ENCODE data around the gene ENOX2. TPM values are rescaled to one million over a fixed set of nuclear protein-coding genes. Genes with fewer than 3 reads are reported as not detected.
"Not testable (repeated sequence)": the region's sequence is repeated elsewhere in the genome, so short reads cannot be mapped to it uniquely, and the experiment has no call there.

The ENOX2 gene
- total and polyA plus RNA-seq, 3 experiments from 2014 or later: 10.8 to 19.2 (median 14.7) TPM

DNA sequence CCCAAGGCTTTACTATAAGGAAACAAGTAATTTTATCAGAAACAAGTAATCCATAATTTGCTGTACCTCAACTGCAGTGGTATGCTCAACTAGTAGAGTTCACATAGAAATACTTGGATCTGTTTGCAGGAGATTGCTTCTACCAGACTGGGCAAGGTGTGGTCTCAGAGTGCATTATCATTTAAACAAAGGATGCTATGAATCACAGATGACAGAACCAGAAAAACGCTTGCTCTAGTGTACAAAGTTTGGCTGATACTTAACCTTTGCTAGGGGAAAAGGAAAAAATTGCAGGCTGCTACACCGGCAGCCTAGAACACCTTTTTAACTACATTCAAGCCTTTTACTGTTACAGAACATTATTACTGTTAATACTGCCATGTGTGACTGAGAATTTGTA, 97.1 kb downstream of the ENOX2 start:
- no peaks in the 10 kb centered on the region for H3K36me3 ChIP-seq (ENCODE audit: insufficient read depth, low read length)
- no peaks in the 10 kb centered on the region for H3K27me3 Mint-ChIP-seq
- H3K27ac Mint-ChIP-seq: no peak overlapping the region
- H3K27me3 ChIP-seq (ENCODE audit: insufficient read depth, low read length, poor library complexity, severe bottlenecking): no peaks in the 10 kb centered on the region
- H3K4me3 Mint-ChIP-seq: no peak overlapping the region
- H3K27ac ChIP-seq (ENCODE audit: low read depth, low read length): no peak overlapping the region
- ChIA-PET CTCF (no interaction called here), POLR2A (no interaction called here)
- no peak overlapping the region for H3K4me3 ChIP-seq (ENCODE audit: low read length)
- no peaks in the 10 kb centered on the region for H3K9me3 ChIP-seq (ENCODE audit: low read length)
- no peak for DNase-seq
- peaks cover 0 to 6% (median 4%) of the 10 kb centered on the region in 3 donors for H3K4me1 Mint-ChIP-seq
- H3K4me1 ChIP-seq (ENCODE audit: insufficient read depth, low read length): no peaks in the 10 kb centered on the region
- peaks cover 0 to 3% (median 0%) of the 10 kb centered on the region in 3 donors for H3K36me3 Mint-ChIP-seq
- H3K9me3 Mint-ChIP-seq: no peaks in the 10 kb centered on the region

GRCh38 chrX:130803537-130803936, 99.5 kb downstream of the ENOX2 start:
- H3K9me3 ChIP-seq (ENCODE audit: low read length): no peaks in the 10 kb centered on the region
- CTCF ChIA-PET: no interaction called here
- Mint-ChIP-seq H3K9me3 (no peaks in the 10 kb centered on the region), H3K36me3 (peaks cover 0 to 3% (median 0%) of the 10 kb centered on the region in 3 donors), H3K4me1 (no peaks in the 10 kb centered on the region), H3K27me3 (no peaks in the 10 kb centered on the region), H3K4me3 (no peak overlapping the region), H3K27ac (no peak overlapping the region)
- POLR2A ChIA-PET: no interaction called here
- DNase-seq: no peak
- H3K27ac ChIP-seq (ENCODE audit: low read depth, low read length): no peak overlapping the region
- H3K27me3 ChIP-seq (ENCODE audit: insufficient read depth, low read length, poor library complexity, severe bottlenecking): no peaks in the 10 kb centered on the region
- no peak overlapping the region for H3K4me3 ChIP-seq (ENCODE audit: low read length)
- H3K36me3 ChIP-seq (ENCODE audit: insufficient read depth, low read length): no peaks in the 10 kb centered on the region
- H3K4me1 ChIP-seq (ENCODE audit: insufficient read depth, low read length): no peaks in the 10 kb centered on the region

DNA sequence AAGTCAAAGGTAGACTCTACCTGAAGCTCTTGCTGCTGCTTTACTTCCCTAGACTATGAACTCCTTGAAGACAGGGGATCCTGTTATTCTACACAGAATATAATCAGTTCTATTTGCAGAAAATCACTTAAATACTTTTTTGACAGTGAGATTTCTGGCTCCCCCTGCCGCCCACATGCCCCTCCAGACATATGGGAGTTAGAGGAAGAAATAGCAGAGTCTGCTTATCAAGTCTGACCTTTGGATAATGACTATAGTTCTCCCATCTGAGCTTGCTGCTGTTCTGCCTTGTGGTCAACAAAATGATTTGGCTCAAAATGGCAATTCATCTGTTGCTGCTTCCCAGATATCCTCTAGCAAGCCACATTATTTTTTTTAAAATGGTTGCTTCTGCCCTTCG, 101.1 kb downstream of the ENOX2 start:
- no peak overlapping the region for H3K27ac ChIP-seq (ENCODE audit: low read depth, low read length)
- no peaks in the 10 kb centered on the region for H3K9me3 ChIP-seq (ENCODE audit: low read length)
- Mint-ChIP-seq H3K27ac (no peak overlapping the region), H3K9me3 (no peaks in the 10 kb centered on the region), H3K4me3 (no peak overlapping the region), H3K4me1 (no peaks in the 10 kb centered on the region), H3K36me3 (peaks cover 0 to 4% (median 0%) of the 10 kb centered on the region in 3 donors), H3K27me3 (no peaks in the 10 kb centered on the region)
- no peak overlapping the region for H3K4me3 ChIP-seq (ENCODE audit: low read length)
- DNase-seq: no peak
- no peaks in the 10 kb centered on the region for H3K27me3 ChIP-seq (ENCODE audit: insufficient read depth, low read length, poor library complexity, severe bottlenecking)
- no peaks in the 10 kb centered on the region for H3K4me1 ChIP-seq (ENCODE audit: insufficient read depth, low read length)
- ChIA-PET POLR2A (no interaction called here), CTCF (interaction anchor here (0.6 kb wide), 1 partner anchor 1260 kb away, joined by 4 read pairs; no protein-coding TSS in a partner anchor)
- H3K36me3 ChIP-seq (ENCODE audit: insufficient read depth, low read length): no peaks in the 10 kb centered on the region

- Histone ChIP-seq H3K36me3 (ENCODE audit: insufficient read depth, low read length) (no peaks in the 10 kb centered on the region), H3K4me3 (ENCODE audit: low read length) (no peak overlapping the region), H3K9me3 (ENCODE audit: low read length) (no peaks in the 10 kb centered on the region), H3K4me1 (ENCODE audit: insufficient read depth, low read length) (no peaks in the 10 kb centered on the region), H3K27ac (ENCODE audit: low read depth, low read length) (no peak overlapping the region), H3K27me3 (ENCODE audit: insufficient read depth, low read length, poor library complexity, severe bottlenecking) (no peaks in the 10 kb centered on the region)
- no peak overlapping the region for H3K4me3 Mint-ChIP-seq
- H3K27me3 Mint-ChIP-seq: no peaks in the 10 kb centered on the region
- H3K27ac Mint-ChIP-seq: no peak overlapping the region
- DNase-seq: no peak
- no peaks in the 10 kb centered on the region for H3K4me1 Mint-ChIP-seq
- H3K9me3 Mint-ChIP-seq: no peaks in the 10 kb centered on the region
- H3K36me3 Mint-ChIP-seq: peaks cover 0 to 2% (median 0%) of the 10 kb centered on the region in 3 donors
- ChIA-PET CTCF (no interaction called here), POLR2A (no interaction called here)
Observed at GRCh38 chrX:130799393-130799792, 103.6 kb downstream of the ENOX2 start.

DNA sequence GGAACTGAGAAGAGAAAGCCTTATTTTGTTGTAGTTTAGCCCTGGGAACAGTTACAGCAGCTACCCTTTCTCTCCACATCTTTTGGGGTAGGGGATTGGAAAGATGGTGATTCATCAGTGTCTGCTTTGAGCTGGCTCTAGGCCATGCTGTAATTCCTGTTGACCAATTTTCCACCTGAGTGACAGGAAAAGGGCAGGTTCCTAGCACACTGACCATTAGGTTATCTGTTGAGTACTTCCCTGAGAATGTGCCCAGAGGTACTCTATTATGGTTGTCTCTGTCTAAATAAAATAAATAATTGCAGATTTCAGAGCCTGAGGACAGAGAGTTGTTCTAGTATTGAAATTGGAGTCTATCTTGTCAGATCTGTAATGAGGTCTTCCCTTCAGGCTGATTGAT, 109.0 kb downstream of the ENOX2 start:
- POLR2A ChIA-PET: no interaction called here
- Mint-ChIP-seq H3K36me3 (peaks cover 0 to 6% (median 2%) of the 10 kb centered on the region in 3 donors), H3K27me3 (no peaks in the 10 kb centered on the region), H3K27ac (no peak overlapping the region), H3K4me1 (no peaks in the 10 kb centered on the region), H3K9me3 (peaks cover 0 to 4% (median 0%) of the 10 kb centered on the region in 5 donors), H3K4me3 (no peak overlapping the region)
- DNase-seq: no peak
- Histone ChIP-seq H3K36me3 (ENCODE audit: insufficient read depth, low read length) (no peaks in the 10 kb centered on the region), H3K4me3 (ENCODE audit: low read length) (no peak overlapping the region), H3K27ac (ENCODE audit: low read depth, low read length) (no peak overlapping the region), H3K4me1 (ENCODE audit: insufficient read depth, low read length) (no peaks in the 10 kb centered on the region), H3K27me3 (ENCODE audit: insufficient read depth, low read length, poor library complexity, severe bottlenecking) (no peaks in the 10 kb centered on the region), H3K9me3 (ENCODE audit: low read length) (no peaks in the 10 kb centered on the region)
- CTCF ChIA-PET: no interaction called here

GRCh38 chrX:130791870-130792269, 111.1 kb downstream of the ENOX2 start:
- H3K27ac Mint-ChIP-seq; H3K36me3 ChIP-seq (ENCODE audit: insufficient read depth, low read length); DNase-seq; H3K4me1 Mint-ChIP-seq; POLR2A ChIA-PET; H3K36me3 Mint-ChIP-seq; H3K4me3 Mint-ChIP-seq; H3K4me3 ChIP-seq (ENCODE audit: low read length); H3K27ac ChIP-seq (ENCODE audit: low read depth, low read length); H3K9me3 Mint-ChIP-seq; H3K27me3 ChIP-seq (ENCODE audit: insufficient read depth, low read length, poor library complexity, severe bottlenecking); CTCF ChIA-PET; H3K4me1 ChIP-seq (ENCODE audit: insufficient read depth, low read length); H3K27me3 Mint-ChIP-seq; H3K9me3 ChIP-seq (ENCODE audit: low read length): not testable (repeated sequence)

- peaks cover 0 to 6% (median 0%) of the 10 kb centered on the region in 3 donors for H3K36me3 Mint-ChIP-seq
- H3K9me3 Mint-ChIP-seq: peaks cover 0 to 4% (median 2%) of the 10 kb centered on the region in 5 donors
- Histone ChIP-seq H3K4me3 (ENCODE audit: low read length) (no peak overlapping the region), H3K27ac (ENCODE audit: low read depth, low read length) (no peak overlapping the region), H3K36me3 (ENCODE audit: insufficient read depth, low read length) (no peaks in the 10 kb centered on the region), H3K9me3 (ENCODE audit: low read length) (no peaks in the 10 kb centered on the region), H3K4me1 (ENCODE audit: insufficient read depth, low read length) (no peaks in the 10 kb centered on the region), H3K27me3 (ENCODE audit: insufficient read depth, low read length, poor library complexity, severe bottlenecking) (no peaks in the 10 kb centered on the region)
- POLR2A ChIA-PET: no interaction called here
- H3K27ac Mint-ChIP-seq: no peak overlapping the region
- no peak overlapping the region for H3K4me3 Mint-ChIP-seq
- DNase-seq: no peak
- no peaks in the 10 kb centered on the region for H3K4me1 Mint-ChIP-seq
- CTCF ChIA-PET: no interaction called here
- no peaks in the 10 kb centered on the region for H3K27me3 Mint-ChIP-seq
Observed at GRCh38 chrX:130789793-130790192, 113.2 kb downstream of the ENOX2 start.

GRCh38 chrX:130788786-130789581, 114.0 kb downstream of the ENOX2 start:
- Histone ChIP-seq H3K36me3 (ENCODE audit: insufficient read depth, low read length) (no peaks in the 10 kb centered on the region), H3K27me3 (ENCODE audit: insufficient read depth, low read length, poor library complexity, severe bottlenecking) (no peaks in the 10 kb centered on the region), H3K4me1 (ENCODE audit: insufficient read depth, low read length) (no peaks in the 10 kb centered on the region), H3K4me3 (ENCODE audit: low read length) (no peak overlapping the region), H3K27ac (ENCODE audit: low read depth, low read length) (no peak overlapping the region), H3K9me3 (ENCODE audit: low read length) (no peaks in the 10 kb centered on the region)
- POLR2A ChIA-PET: no interaction called here
- H3K27me3 Mint-ChIP-seq: no peaks in the 10 kb centered on the region
- no peak overlapping the region for H3K4me3 Mint-ChIP-seq
- CTCF ChIA-PET: no interaction called here
- peak overlapping the region in 1 of 8 donors; percentile 15 for H3K27ac Mint-ChIP-seq
- peaks cover 0 to 4% (median 2%) of the 10 kb centered on the region in 5 donors for H3K9me3 Mint-ChIP-seq
- H3K4me1 Mint-ChIP-seq: no peaks in the 10 kb centered on the region
- DNase-seq: no peak
- peaks cover 0 to 6% (median 0%) of the 10 kb centered on the region in 3 donors for H3K36me3 Mint-ChIP-seq
